GM13976 (cell line): ENCODE results near the gene UQCRH.

Experiments
- DNase-seq: peaks from one replicate; pipeline ENCODE4 v3.0.0; 2012; ENCODE audit warnings: low spot score
- CTCF ChIP-seq: IDR thresholded peaks from 2 replicates; pipeline ENCODE4 v1.5.1; 2012; ENCODE audit warnings: borderline replicate concordance, mild to moderate bottlenecking; ENCODE audit not compliant: insufficient read depth; ENCODE audit errors: extremely low read depth, missing control alignments, control extremely low read depth
- in situ Hi-C: fragments of 300-500 bp; cut with MboI; formaldehyde crosslinking; loops from one replicate; pipeline ENCODE4 v1.12.0; 2022; ENCODE audit warnings: low sequenced_read_pairs, mixed read lengths, inconsistent platforms; ENCODE audit not compliant: unreplicated experiment

UQCRH gene

GRCh38 chr1:46303038-46303871, at the start of gene UQCRH, which contains the start of gene LRRC41:
TSS of gene UQCRH (plus strand) at chr1:46303698. CDS start at chr1:46303767, 69 bp downstream.
TSS of gene LRRC41 (minus strand) at chr1:46303616. CDS start at chr1:46303322, 294 bp downstream.
- no peak for TF ChIP-seq CTCF
- peak; percentile 93 for DNase-seq
- in situ Hi-C loops = loop anchor here (5.0 kb wide), 1 partner anchor 44 kb away; no protein-coding TSS in a partner anchor

GRCh38 chr1:46254668-46255067, 48.8 kb upstream of the UQCRH start:
- TF ChIP-seq CTCF = no peak
- in situ Hi-C loops = no loop called here
- DNase-seq = no peak

- no peak for TF ChIP-seq CTCF
- no peak for DNase-seq
- in situ Hi-C loops = no loop called here
These were observed 47.0 kb upstream of the UQCRH start for GRCh38 chr1:46256523-46256922.

- TF ChIP-seq CTCF = no peak
- in situ Hi-C loops = no loop called here
- no peak for DNase-seq
These were observed 41.0 kb upstream of the UQCRH start for GRCh38 chr1:46262508-46262907.

- no peak for DNase-seq
- in situ Hi-C loops = no loop called here
- no peak for TF ChIP-seq CTCF
These were observed 40.4 kb upstream of the UQCRH start for GRCh38 chr1:46263146-46263545.

GRCh38 chr1:46268578-46268977, 34.9 kb upstream of the UQCRH start:
- DNase-seq = no peak
- TF ChIP-seq CTCF = no peak
- in situ Hi-C loops = no loop called here
